B cell (primary cell): ENCODE data around the gene CBLB.
"Not testable (repeated sequence)": the region's sequence is repeated elsewhere in the genome, so short reads cannot be mapped to it uniquely, and the experiment has no call there.

ENCODE experiments used
- EZH2 ChIP-seq: IDR thresholded peaks from 2 replicates; pipeline ENCODE4 v1.6.1; 2012; ENCODE audit warnings: borderline replicate concordance, low read depth, mild to moderate bottlenecking, moderate library complexity, low read length; ENCODE audit not compliant: insufficient read depth, poor library complexity, severe bottlenecking
- TF ChIP-seq, protein P1 (sequence below): fragments of 200-600 bp; IDR thresholded peaks from one replicate; pipeline ENCODE4 v1.8.0; 2022; ENCODE audit warnings: antibody characterized with exemption, mild to moderate bottlenecking

DNA sequence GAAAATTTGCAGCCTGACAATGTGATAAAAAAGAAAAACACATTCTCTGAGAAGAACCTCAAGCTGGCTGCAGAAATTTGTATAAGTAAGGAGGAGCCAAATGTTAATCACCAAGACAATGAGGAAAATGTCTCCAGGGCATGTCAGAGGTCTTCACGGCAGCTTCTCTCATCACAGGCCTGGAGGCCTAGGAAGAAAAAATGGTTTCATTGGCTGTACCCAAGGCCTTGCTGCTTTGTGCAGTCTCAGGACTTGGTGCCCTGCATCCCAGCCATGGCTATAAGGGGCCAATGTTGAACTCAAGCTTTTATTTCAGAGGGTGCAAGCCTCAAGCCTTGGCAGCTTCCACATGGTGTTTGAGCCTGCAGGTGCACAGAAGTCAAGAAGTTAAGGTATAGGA, 106.6 kb downstream of the CBLB start:
- TF ChIP-seq, protein P1, sequence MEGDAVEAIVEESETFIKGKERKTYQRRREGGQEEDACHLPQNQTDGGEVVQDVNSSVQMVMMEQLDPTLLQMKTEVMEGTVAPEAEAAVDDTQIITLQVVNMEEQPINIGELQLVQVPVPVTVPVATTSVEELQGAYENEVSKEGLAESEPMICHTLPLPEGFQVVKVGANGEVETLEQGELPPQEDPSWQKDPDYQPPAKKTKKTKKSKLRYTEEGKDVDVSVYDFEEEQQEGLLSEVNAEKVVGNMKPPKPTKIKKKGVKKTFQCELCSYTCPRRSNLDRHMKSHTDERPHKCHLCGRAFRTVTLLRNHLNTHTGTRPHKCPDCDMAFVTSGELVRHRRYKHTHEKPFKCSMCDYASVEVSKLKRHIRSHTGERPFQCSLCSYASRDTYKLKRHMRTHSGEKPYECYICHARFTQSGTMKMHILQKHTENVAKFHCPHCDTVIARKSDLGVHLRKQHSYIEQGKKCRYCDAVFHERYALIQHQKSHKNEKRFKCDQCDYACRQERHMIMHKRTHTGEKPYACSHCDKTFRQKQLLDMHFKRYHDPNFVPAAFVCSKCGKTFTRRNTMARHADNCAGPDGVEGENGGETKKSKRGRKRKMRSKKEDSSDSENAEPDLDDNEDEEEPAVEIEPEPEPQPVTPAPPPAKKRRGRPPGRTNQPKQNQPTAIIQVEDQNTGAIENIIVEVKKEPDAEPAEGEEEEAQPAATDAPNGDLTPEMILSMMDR = not testable (repeated sequence)
- TF ChIP-seq EZH2 = not testable (repeated sequence)
